NK-92 treated with Interleukin-12 subunit alpha and Interleukin-12 subunit beta, amount 100 ng/mL, for 24 hours (cell line): Measurements from ENCODE around the gene MRPL14.

Source experiments
- DNase-seq: peaks from one replicate; lab custom pipeline; 2025; lab: John Stamatoyannopoulos, UW

The MRPL14 gene

GRCh38 chr6:44064948-44065272, 62.3 kb downstream of the MRPL14 start:
- DNase-seq = no peak

GRCh38 chr6:44064089-44064947, 62.9 kb downstream of the MRPL14 start:
- DNase-seq = no peak

GRCh38 chr6:44063561-44064059, 63.6 kb downstream of the MRPL14 start:
- no peak for DNase-seq
